SIG-M5 (cell line): ENCODE data around the gene LDLR.
"Not testable (repeated sequence)": the region's sequence is repeated elsewhere in the genome, so short reads cannot be mapped to it uniquely, and the experiment has no call there.

ENCODE experiments used
- DNase-seq: peaks from one replicate; lab custom pipeline; 2025; lab: John Stamatoyannopoulos, UW

The LDLR gene

GRCh38 chr19:11140896-11141295 lies 51.6 kb downstream of the LDLR start:
- DNase-seq, result no peak

- no peak for DNase-seq
These were observed 52.8 kb downstream of the LDLR start for GRCh38 chr19:11141937-11142527.

DNA sequence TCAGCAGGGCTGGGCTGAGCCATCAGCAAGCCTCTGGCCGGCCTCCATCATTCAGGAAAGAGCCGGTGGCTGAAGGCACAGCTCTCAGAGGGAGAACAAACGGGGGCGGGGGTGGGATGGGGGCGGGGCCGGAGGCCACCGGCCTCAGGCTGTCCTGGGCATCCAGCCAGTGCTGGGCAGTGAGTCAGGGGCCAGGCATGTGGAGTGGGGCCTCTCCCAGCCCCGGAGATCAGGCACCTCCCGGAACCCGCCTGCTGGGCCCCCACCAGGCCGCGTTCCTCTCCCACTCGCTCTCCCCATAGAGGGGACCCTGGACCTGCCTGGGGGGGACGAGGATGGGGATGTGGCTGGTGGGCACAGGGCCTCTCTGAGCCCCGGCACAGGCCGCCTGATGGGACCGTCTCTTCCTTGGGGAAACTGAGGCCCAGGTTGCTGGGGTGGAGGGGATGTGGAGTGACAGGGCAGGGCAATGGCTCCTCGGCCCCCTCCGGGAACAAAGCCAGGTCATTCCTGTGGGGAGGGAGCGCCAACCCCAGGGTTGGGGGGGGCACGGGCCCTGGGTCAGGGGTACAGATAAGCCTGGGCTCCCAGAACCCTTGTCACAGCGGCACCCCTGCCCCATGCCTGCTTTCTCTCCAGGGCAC lies 53.4 kb downstream of the LDLR start:
- no peak for DNase-seq

- DNase-seq, result no peak
These were observed 56.3 kb downstream of the LDLR start for GRCh38 chr19:11145536-11145924.

- no peak for DNase-seq
These were observed 58.7 kb downstream of the LDLR start for GRCh38 chr19:11148001-11148400.

- DNase-seq, result no peak
These were observed 61.9 kb downstream of the LDLR start for GRCh38 chr19:11151181-11151580.

- no peak for DNase-seq
These were observed 63.2 kb downstream of the LDLR start for GRCh38 chr19:11152318-11153062.

DNA sequence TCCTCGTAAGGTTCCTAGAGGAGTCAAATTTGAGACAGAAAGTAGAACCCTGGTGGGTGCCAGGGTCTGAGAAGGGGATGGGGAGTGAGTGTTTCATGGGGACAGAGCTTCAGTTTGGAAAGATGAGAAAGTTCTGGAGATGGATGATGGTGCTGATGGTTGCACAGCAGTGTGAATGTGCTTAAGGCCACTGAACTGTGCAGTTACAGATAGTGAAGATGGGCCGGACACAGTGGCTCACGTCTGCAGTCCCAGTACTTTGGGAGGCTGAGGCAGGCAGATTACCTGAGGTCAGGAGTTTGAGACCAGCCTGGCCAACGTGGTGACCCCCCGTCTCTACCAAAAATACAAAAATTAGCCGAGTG lies 65.4 kb downstream of the LDLR start:
- no peak for DNase-seq

GRCh38 chr19:11155373-11156120 lies 66.3 kb downstream of the LDLR start, which contains the start of gene SPC24:
Gene SPC24, minus strand, starts transcription at chr19:11155782. Its CDS starts 6 bp downstream, at chr19:11155776.
- peak; percentile 88 for DNase-seq

DNA sequence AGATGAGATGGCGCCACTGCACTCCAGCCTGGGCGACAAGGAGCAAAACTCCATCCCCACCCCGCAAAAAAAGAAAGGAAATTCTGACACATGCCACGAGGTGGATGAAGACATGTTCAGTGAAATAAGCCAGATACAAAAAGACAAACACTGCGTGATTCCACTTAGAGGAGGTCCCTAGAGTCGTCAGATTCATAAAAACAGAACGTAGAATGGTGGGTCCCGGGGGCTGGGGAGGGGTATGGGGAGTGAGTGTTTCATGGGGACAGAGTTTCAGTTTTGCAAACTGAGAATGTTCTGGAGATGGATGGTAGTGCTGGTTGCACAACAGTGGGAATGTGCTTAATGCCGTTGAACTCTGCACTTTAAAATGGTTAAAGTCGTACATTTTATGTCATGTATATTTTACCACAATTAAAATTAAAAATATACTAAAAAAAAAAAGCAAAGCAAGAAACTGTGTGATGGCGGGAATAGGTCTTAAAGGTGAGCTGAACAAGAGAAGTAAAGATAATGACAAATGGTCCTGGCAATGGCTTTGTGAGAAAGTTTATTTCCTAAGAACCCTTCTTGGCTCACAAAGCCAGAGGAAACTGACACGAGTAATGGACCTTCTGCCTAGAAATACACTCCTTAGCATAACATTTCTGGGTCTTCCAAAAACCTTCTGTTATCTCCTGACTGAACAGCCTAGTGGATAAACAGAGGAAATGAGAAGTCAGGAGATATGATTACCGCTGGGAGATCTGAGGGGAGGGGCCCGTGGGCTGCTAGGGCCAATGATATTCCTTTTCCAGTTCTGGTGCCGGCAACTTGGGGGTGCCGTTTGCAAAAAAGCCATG lies 70.6 kb downstream of the LDLR start:
- DNase-seq, result no peak

- not testable (repeated sequence) for DNase-seq
These were observed 71.1 kb downstream of the LDLR start for GRCh38 chr19:11160440-11160768.

GRCh38 chr19:11164296-11164695 lies 75.0 kb downstream of the LDLR start:
- no peak for DNase-seq

- no peak for DNase-seq
These were observed 75.7 kb downstream of the LDLR start for GRCh38 chr19:11164879-11165406.

GRCh38 chr19:11165486-11166030 lies 76.3 kb downstream of the LDLR start:
- no peak for DNase-seq

GRCh38 chr19:11166281-11167142 lies 77.2 kb downstream of the LDLR start:
- DNase-seq, result no peak

GRCh38 chr19:11168568-11168967 lies 79.3 kb downstream of the LDLR start:
- no peak for DNase-seq

DNA sequence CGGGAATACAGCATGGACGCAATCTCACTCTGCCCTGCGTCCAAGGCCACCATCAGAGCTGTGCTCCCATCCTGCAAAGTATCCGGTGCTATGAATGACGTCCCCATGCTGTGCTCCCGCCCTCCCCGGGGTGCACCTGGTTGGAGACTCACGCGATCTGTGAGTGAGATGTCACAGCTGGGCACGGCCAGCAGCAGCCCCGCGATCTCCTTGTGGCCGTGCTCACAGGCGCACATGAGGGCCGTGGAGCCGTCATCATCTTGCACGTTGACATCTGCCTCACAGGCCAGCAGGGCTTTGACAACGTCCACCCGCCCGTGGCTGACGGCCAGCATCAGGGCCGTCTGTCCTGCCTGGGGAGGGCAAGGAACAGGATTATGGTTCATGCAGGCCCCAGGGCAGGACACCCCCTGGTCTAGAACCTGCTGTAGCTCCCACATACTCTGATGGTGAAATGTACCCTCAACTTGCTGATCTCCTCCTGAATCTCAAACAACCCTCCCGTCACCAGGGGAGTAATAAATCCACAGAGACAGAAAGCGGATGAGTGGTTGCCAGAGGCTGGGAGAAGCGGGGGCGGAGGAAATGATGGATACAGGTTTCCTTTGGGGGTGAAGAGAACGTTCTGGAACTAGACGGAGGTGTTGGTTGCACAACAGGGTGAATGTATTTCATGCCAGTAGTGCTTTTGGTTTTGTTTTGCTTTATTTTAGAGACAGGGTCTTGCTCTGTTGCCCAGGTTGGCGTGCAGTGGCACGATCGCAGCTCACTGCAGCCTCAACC lies 80.8 kb downstream of the LDLR start:
- DNase-seq, result no peak

- DNase-seq, result no peak
These were observed 81.9 kb downstream of the LDLR start for GRCh38 chr19:11171144-11171543.

DNA sequence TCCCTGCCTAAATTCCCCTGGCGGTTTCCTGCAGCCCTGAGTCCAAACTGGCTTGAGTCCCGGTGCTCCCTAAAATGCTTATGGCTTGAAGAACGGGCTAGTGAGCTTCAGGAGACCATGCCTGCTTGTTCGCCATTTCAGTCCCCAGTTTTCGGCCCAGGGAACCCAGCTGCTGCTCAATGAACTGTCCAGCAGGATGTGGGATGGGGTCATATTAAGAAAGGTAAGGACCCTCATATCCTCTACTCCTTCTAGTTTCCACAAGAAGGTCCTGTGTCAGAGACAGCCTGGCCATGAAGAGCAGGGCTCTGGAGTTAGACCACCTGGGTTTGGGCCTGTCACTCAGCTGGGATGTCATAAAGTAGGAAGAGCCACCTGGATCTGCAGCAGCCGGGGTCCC lies 83.3 kb downstream of the LDLR start:
- DNase-seq, result no peak
